GM12801 (cell line): ENCODE data around the gene ANGEL2.

Experiments used
- TF ChIP-seq, protein P1 (sequence below): IDR thresholded peaks from one replicate; pipeline ENCODE4 v1.5.1; 2011; ENCODE audit warnings: control low read depth; ENCODE audit not compliant: insufficient read length; ENCODE audit errors: extremely low read depth

The ANGEL2 gene

DNA sequence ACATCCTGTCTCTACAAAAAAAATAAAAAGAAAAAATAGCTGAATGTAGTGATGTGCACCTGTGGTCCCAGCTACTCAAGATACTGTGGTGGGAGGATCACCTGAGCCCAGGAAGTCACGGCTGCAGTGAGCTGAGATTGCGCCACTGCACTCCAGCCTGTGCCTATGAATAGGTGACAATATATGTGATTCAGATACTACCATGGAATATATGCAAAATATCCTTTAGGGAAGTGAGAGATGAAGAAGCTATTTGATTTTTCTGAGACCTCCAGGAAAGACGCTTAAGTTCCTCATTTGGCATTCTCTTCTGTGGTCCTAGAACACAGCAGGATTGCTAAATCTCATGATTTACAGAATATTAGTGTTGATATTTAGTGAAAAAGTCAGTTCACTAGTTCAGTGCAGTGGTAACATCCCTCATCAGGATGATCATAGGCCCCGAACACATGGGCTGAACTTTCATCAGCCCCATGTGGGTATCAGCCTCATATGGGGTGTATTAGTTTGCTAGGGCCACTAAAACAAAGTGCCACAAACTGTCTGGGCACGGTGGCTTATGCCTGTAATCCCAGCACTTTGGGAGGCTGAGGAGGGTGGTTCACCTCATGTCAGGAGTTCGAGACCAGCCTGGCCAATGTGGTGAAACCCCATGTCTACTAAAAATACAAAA, 71.3 kb downstream of the ANGEL2 start:
- TF ChIP-seq, protein P1, sequence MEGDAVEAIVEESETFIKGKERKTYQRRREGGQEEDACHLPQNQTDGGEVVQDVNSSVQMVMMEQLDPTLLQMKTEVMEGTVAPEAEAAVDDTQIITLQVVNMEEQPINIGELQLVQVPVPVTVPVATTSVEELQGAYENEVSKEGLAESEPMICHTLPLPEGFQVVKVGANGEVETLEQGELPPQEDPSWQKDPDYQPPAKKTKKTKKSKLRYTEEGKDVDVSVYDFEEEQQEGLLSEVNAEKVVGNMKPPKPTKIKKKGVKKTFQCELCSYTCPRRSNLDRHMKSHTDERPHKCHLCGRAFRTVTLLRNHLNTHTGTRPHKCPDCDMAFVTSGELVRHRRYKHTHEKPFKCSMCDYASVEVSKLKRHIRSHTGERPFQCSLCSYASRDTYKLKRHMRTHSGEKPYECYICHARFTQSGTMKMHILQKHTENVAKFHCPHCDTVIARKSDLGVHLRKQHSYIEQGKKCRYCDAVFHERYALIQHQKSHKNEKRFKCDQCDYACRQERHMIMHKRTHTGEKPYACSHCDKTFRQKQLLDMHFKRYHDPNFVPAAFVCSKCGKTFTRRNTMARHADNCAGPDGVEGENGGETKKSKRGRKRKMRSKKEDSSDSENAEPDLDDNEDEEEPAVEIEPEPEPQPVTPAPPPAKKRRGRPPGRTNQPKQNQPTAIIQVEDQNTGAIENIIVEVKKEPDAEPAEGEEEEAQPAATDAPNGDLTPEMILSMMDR, result no peak

DNA sequence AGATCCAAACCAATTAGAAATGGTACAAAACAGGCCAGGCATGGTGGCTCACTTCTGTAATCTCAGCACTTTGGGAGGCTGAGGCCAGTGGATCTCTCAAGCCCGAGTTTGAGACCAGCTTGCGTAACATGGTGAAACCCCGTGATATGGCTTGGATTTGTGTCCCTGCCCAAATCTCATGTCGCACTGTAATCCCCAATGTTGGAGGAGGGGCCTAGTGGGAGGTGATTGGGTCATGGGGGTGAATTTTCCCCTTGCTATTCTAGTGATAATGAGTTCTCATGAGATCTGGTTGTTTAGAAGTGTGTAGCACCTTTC, 72.3 kb downstream of the ANGEL2 start:
- TF ChIP-seq, protein P1, result no peak

DNA sequence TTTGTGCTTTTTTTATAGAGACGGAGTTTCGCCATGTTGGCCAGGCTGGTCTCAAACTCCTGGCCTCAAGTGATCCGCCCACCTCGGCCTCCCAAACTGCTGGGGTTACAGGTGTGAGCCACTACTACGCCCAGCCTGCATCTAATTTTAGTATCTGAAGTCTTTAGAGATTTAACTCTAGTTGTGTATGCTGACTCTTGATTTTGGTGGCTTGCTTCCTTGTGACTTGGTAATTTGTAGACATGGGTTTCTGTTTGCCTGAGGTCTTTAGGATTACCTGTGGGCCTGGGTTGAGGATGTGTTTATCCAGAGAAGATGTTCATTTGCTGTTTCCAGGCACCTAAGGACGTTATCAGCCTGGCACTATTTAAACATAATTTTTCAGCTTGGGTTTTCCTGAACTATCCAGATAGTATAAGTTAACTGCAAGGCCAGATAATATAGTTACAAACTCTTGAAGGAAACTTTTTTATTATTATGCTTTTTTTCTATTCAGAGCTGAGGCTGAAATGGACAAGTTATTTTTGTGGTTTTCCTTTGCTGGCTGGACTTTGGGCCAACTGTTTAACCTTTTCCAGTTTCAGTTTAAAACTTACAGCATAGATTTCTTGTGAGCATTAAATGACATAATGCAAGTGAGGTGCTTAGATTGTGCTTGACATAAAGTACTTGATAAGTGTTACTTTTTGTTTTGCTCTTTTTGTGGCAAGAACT, 72.8 kb downstream of the ANGEL2 start:
- TF ChIP-seq, protein P1, result no peak
